Measurements from ENCODE around the gene PCLO.
"Not testable (repeated sequence)": the region's sequence is repeated elsewhere in the genome, so short reads cannot be mapped to it uniquely, and the experiment has no call there.

Gene PCLO

DNA sequence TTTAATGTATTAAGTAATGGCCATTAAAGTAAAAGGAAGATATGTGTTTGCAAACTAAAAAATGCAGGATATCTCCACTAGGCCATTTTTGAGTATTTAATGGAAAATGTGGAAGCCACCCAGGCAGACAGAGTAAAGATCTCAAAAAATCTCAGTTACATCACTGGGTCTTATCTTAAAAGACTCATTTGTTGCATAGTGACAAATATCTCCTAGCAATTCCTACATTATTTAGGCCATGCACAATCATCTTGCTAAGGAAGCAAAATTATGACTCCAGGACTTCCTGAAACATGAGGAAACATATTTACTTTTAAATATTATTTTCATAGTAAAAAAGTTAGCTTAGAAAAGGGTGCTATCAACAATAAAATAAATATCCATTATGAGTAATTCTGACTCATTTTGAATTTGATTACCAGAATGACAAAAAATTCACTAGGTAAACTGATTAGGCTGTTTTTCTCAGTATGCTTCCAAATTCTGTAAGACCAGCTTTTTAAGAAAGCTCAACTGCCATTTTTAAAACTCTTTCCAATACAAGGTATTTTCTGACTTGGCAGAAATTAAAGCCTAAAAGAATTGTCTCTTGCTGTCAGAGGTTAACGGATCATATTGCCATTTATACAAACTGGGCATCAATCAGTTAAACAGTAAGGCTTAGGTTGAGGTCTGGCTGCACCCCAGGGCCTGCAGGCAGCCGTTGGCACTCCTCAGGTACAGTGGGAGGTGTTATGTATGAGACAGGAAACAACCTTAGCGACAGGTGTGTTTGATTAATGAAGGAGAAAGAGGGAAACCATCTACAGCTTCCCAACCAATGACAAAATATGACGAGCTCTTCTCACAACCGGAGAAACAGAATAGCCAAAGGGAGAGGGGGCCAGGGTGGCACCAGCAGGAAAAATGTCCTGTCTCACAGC lies 31.8 kb downstream of the PCLO start:
- DNase-seq (ENCODE audit: low read depth): no peak

- no peak for DNase-seq (ENCODE audit: low read depth)
These were observed 32.5 kb downstream of the PCLO start for GRCh38 chr7:83130191-83130590.

DNA sequence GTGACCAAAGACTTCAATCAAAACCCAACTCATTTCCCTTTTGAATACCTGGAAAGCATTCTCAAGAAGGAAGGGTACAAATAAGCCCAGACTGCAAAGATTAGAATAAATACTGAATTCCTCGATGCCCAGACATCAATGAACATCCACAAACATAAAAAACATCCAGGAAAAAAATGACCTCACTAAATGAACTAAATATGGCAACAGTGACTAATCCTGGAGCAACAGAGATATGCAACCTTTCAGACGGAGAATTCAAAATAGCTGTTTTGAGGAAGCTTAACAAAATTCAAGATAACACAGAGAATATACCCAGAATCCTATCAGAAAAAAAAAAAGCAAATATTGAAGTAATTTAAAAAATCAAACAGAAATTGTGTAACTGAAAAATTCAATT lies 43.2 kb downstream of the PCLO start:
- no peak for DNase-seq (ENCODE audit: low read depth)

- DNase-seq (ENCODE audit: low read depth): no peak
These were observed 43.7 kb downstream of the PCLO start for GRCh38 chr7:83119026-83119382.

DNA sequence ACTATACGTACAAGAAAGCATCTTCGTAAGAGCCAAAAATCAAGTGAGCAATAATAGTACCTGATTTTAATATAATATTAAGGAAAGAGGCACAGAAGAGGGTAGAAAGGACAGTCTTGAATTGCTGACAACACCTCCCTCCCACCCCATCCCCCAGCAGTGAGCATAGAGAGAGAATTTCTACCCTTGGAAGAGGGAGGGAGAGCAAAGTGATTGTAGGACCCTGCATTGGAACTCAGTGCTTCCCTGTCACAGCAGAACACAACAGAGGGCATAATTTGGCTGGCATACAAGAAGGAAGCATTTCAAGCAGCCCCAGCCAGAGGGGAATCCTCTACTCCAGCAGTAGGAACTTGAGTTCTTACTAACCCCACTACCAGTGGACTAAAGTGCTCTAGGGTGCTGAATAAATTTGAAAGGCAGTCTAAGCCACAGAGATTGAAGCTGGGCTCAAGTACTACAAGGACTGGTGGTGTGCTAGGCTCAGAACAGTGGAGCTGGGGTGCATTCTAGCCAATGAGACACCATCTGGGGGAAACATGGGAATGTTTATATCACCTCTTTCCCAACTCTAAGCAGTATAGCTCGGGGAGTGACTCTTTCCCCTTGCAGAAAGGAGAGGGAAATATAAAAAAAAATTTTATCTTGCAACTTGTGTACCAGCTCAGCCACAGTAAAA lies 44.2 kb downstream of the PCLO start:
- DNase-seq (ENCODE audit: low read depth): no peak

- DNase-seq (ENCODE audit: low read depth): no peak
These were observed 45.2 kb downstream of the PCLO start for GRCh38 chr7:83117466-83117865.

DNA sequence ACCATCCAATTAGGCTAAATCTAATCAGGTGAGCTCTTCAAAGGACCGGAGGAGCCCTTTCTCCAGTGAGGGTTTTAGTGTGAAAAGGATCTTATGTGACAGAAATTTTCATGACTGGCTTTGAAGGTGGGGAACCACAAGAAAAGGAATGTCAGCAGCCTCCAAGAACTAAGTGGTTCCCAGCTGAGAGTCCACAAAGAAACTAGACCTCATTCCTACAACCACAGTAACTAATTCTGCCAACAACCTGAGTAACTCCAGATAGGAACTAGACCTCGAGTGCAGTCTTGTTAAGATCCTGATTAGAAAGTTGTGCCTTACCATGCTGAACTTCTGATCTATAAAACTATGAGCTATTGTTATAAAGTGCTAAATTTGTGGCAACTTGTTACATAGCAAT lies 51.3 kb downstream of the PCLO start:
- DNase-seq (ENCODE audit: low read depth): no peak

DNA sequence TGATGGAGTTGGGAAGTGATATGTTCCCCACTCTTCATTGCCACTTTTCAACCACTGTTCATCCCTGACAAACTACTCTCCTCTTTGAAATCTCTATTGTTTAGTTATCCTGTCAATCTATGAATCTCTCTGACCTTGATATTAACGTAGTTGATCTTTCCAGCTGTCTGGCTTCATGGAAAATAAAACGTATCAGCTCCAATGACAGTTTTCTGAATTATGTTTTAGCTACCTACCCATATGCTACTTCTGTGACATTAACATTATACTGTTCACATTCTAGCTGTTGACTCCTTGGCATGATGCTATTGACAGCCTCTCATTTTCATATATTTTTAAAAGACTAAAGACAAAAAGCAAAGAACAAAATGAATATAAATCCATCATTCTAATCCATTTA lies 53.3 kb downstream of the PCLO start:
- no peak for DNase-seq (ENCODE audit: low read depth)

- no peak for DNase-seq (ENCODE audit: low read depth)
These were observed 56.7 kb downstream of the PCLO start for GRCh38 chr7:83105948-83106347.

GRCh38 chr7:83105063-83105462 lies 57.6 kb downstream of the PCLO start:
- DNase-seq (ENCODE audit: low read depth): no peak

- DNase-seq (ENCODE audit: low read depth): no peak
These were observed 61.2 kb downstream of the PCLO start for GRCh38 chr7:83101530-83101929.

DNA sequence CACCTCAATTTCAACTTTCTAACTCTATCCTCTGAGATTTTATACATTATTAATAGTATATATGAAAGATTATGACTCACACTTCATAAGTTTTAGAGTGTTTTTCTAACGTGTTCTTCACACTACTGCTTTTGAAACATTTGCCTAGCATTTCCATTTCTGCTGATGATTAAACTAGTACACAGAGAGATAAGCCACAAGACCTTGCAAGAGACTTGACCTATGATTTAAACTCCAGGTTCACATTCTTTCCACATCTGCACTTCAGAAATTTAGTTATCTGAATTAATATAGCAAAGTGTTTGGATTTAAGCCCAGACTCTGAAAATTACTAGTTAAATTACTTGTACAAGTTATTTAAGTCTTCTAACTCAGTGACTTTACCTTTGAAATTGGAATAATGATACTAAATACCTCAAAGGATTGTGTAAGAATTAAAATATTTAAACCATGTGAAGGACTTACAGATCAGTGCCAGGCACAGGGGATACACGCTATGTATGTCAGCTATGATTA lies 66.6 kb downstream of the PCLO start:
- no peak for DNase-seq (ENCODE audit: low read depth)

- no peak for DNase-seq (ENCODE audit: low read depth)
These were observed 77.4 kb downstream of the PCLO start for GRCh38 chr7:83085299-83085698.

DNA sequence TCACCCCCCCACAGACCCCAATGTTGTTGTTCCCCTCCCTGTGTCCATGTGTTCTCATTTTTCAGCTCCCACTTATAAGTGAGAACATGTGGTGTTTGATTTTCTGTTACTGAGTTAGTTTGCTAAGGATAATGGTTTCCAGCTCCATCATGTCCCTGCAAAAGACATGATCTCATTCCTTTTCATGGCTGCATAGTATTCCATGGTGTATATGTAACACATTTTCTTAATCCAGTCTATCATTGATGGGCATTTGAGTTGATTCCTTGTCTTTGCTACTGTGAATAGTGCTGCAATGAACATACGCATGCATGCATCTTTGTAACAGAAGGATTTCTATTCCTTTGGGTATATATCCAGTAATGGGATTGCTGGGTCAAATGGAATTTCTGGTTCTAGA lies 82.8 kb downstream of the PCLO start:
- not testable (repeated sequence) for DNase-seq (ENCODE audit: low read depth)

GRCh38 chr7:83077328-83077727 lies 85.4 kb downstream of the PCLO start:
- DNase-seq (ENCODE audit: low read depth): no peak

- DNase-seq (ENCODE audit: low read depth): no peak
These were observed 89.8 kb downstream of the PCLO start for GRCh38 chr7:83072576-83073517.

GRCh38 chr7:83065714-83066113 lies 97.0 kb downstream of the PCLO start:
- no peak for DNase-seq (ENCODE audit: low read depth)

GRCh38 chr7:83060218-83060617 lies 102.5 kb downstream of the PCLO start:
- no peak for DNase-seq (ENCODE audit: low read depth)

DNA sequence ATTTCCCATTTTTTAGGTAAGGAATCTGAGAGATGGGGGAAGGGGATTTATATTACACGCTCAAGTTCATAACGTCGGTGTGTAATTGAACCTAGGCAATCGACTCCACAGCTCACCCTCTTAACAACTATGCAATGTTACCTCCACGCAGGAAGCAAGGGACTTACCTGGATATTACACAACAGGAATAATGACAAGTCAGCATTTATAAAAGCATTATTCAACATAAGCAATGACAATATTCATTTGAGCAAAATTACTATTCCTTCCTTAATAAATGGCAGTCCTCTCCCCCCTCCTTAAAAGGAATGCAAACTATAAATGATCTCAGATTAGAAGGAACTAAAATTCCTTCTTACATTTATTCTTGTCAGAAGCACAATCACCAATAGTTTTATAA lies 104.0 kb downstream of the PCLO start:
- DNase-seq (ENCODE audit: low read depth): no peak

DNA sequence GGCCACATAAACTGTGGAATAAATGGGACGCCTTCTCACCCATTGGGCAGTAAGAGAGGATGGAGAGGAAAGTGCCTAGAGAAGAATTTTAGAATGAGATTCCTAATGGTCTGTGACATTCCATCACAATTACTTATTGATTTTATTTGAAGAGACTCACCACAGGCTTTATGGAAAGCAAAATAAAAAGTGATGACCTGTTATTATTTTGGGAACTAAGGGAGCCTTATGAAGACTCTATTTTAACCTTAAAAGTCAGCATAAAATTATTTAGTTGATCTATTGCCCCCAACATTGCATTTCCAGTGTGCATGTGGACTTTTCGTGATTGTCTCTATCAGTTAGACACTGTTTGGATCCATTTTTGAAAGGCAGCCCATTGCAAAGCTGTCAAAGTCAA lies 107.5 kb downstream of the PCLO start:
- DNase-seq (ENCODE audit: low read depth): no peak

- no peak for DNase-seq (ENCODE audit: low read depth)
These were observed 108.2 kb downstream of the PCLO start for GRCh38 chr7:83054472-83054871.

DNA sequence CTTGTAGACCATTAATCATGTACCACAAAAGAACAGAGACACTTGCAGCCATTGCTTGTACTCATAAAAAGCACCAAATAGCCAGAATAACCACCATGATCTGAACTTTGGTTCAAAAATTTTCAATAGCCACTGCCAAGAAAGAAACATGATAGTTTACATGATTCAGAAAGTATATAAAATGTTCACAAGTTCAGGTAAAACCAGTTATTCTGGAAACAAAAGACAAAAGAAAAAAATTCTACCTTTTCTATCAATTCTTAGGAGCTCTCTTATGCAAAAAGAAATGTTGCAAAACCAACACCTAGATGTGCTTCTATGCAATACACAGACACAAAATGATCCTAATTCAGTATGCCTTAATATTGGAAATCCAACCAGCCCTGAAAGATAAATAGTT lies 108.7 kb downstream of the PCLO start:
- no peak for DNase-seq (ENCODE audit: low read depth)
